ENCODE data around the gene MTX1. TPM values are rescaled to one million over a fixed set of nuclear protein-coding genes. Genes with fewer than 3 reads are reported as not detected.
A peak's percentile ranks its signal among the peaks of the same experiment; 100 is the strongest.

The MTX1 gene
- total and polyA plus RNA-seq, 2 of the 4 experiments (the other 2 are of a cell fraction) = 67.2 to 73.7 TPM

DNA sequence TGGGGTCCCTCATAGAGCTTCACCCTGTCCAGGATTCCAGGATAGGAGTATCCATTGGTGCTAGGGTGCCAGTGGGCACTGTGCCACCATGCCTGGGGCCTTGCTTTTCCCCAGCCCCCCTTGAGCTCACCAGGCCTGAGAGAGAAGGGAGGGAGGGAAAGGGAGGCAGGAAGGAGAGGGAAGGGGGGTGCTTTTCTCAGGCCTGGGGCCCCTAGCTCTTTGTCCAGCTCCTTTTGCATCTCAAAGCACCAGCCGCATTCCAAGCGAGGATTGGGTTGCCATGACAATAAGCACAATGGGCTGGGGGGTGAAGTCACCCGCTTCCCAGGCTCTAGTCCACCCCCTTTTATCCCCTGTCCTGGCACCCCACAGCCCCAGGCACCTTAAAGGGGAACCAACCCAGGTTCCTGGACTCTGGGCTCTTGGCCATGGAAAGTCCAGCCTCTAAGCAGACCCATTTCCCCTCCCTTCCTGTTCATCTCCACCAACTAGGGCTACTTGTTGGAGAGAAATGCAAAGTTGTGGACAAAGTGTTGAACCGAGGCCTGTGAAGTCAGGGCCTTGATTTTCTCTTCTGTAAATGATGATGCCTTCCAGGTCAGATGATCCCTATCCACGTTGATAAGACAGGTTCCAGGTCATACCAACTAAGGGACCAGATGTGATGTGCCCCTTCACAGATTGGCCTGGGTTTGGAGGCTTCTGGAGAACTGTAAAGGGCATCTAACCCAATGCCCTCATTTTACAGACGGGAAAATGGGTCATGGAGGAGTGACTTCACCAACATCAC, 12.2 kb upstream of the MTX1 start:
- H3K23ac ChIP-seq (ENCODE audit: low read depth, low read length) = no peak overlapping the region
- DNase-seq = no peak
- ChIA-PET POLR2A (ENCODE audit: unreplicated experiment) (no interaction called here), CTCF (no interaction called here)
- H3K79me1 ChIP-seq (ENCODE audit: low read depth in 1 of 2, low read length in 2 of 2) = peaks cover 13 to 30% of the 10 kb centered on the region in 2 experiments; a peak in 3 of 4 replicates
- in situ Hi-C loops (cut with MboI; ENCODE audit: low sequenced_read_pairs) = no loop called here
- no peak overlapping the region for H3K56ac ChIP-seq (ENCODE audit: extremely low read depth, insufficient read depth, low read length)
- H2BK15ac ChIP-seq (ENCODE audit: low read depth, low read length) = no peak overlapping the region
- peak overlapping the region; percentile 93 for H2AK9ac ChIP-seq (replicated peaks; ENCODE audit: low read depth, low read length, poor library complexity)
- H3K18ac ChIP-seq (ENCODE audit: low read depth, low read length) = no peak overlapping the region
- ATAC-seq (ENCODE audit: low read depth) = no peak
- intact Hi-C loops (cut with micrococcal nuclease) = no loop called here
- H3K4me2 ChIP-seq (ENCODE audit: low read depth, low read length) = no peak overlapping the region; the same call in 1 of the 2 replicates
- no peak overlapping the region for H3K27ac ChIP-seq (ENCODE audit: insufficient read depth, low read length)
- no peak overlapping the region for H2AFZ ChIP-seq (replicated peaks; ENCODE audit: low read length, poor library complexity)
- dilution Hi-C loops (cut with HindIII; ENCODE audit: low sequenced_read_pairs, unreplicated experiment) = no loop called here
- no peaks in the 10 kb centered on the region for H3K27me3 ChIP-seq (ENCODE audit: control insufficient read depth, insufficient read depth, low read length)
- 100% methylated on average over 2 of the region's 6 CpGs; no CpG with 5 or more reads in 1 of the 2 experiments for WGBS, 2 experiments (ENCODE audit: extremely low coverage in 2 of 2, insufficient read length in 1 of 2)
- H3K9me1 ChIP-seq (ENCODE audit: insufficient read depth, low read length) = peaks cover 19% of the 10 kb centered on the region
- H4K8ac ChIP-seq (ENCODE audit: low read depth in 2 of 2, low read length in 2 of 2) = no peak overlapping the region
- H2AK5ac ChIP-seq (ENCODE audit: low read depth, low read length) = no peak overlapping the region
- H3K4me3 ChIP-seq (ENCODE audit: insufficient read depth, low read depth, low read length) = no peak overlapping the region
- H2BK5ac ChIP-seq (ENCODE audit: low read depth, low read length, poor library complexity, severe bottlenecking) = no peak overlapping the region
- H3K4ac ChIP-seq (ENCODE audit: low read depth, low read length) = no peak overlapping the region; the same call in 1 of the 2 replicates
- no peaks in the 10 kb centered on the region for H3K9me3 ChIP-seq (ENCODE audit: control insufficient read depth, insufficient read depth, low read length)
- TF ChIP-seq FOS (IDR thresholded peaks at IDR 0.05; ENCODE audit: low read depth, low read length) = no peak
- TF ChIP-seq, protein P1, sequence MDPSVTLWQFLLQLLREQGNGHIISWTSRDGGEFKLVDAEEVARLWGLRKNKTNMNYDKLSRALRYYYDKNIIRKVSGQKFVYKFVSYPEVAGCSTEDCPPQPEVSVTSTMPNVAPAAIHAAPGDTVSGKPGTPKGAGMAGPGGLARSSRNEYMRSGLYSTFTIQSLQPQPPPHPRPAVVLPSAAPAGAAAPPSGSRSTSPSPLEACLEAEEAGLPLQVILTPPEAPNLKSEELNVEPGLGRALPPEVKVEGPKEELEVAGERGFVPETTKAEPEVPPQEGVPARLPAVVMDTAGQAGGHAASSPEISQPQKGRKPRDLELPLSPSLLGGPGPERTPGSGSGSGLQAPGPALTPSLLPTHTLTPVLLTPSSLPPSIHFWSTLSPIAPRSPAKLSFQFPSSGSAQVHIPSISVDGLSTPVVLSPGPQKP (IDR thresholded peaks at IDR 0.05; ENCODE audit: borderline replicate concordance, low read depth, low read length) = no peak
- TF ChIP-seq RCOR1 (IDR thresholded peaks at IDR 0.05; ENCODE audit: insufficient replicate concordance, low read length) = no peak
- peaks cover 17% of the 10 kb centered on the region for H3K4me1 ChIP-seq (ENCODE audit: control insufficient read depth, insufficient read depth, low read length)
- H2BK120ac ChIP-seq (ENCODE audit: low read depth, low read length) = no peak overlapping the region
- H4K20me1 ChIP-seq (ENCODE audit: insufficient read depth, low read length) = no peaks in the 10 kb centered on the region
- no peak overlapping the region for H4K5ac ChIP-seq (ENCODE audit: low read depth, low read length)
- H3K9ac ChIP-seq (ENCODE audit: low read depth, low read length) = no peak overlapping the region
- H3K36me3 ChIP-seq (ENCODE audit: control insufficient read depth, insufficient read depth, low read length) = peaks cover 24% of the 10 kb centered on the region
- H3K14ac ChIP-seq (replicated peaks; ENCODE audit: low read depth, low read length) = no peak overlapping the region
- no TSS peak for BruUV-seq (replicated peaks)
- no peak overlapping the region for H4K91ac ChIP-seq (ENCODE audit: insufficient read depth, low read depth, low read length)
- no peak overlapping the region for H2BK20ac ChIP-seq (ENCODE audit: low read depth, low read length)
